Activated CD8-positive, alpha-beta memory T cell treated with anti-CD3 and anti-CD28 coated beads for 36 hours (primary cell): ENCODE results near the gene GRIN2C. TPM values are rescaled to one million over a fixed set of nuclear protein-coding genes. Genes with fewer than 3 reads are reported as not detected.

Source experiments
- CTCF ChIA-PET: fragments of 350-600 bp; sonication (Branson Sonifier 250); formaldehyde crosslinking; loops from one replicate; lab custom pipeline; 2021; ENCODE audit warnings: antibody characterized with exemption; lab: Charles Lee
- POLR2A ChIA-PET: fragments of 350-600 bp; sonication (Branson Sonifier 250); formaldehyde crosslinking; loops from one replicate; lab custom pipeline; 2021; ENCODE audit warnings: antibody characterized with exemption; lab: Charles Lee
- total RNA-seq, 2 experiments: library from RNA; stranded (reverse); gene quantifications; one replicate each; pipeline ENCODE4 v1.2.3, GENCODE V29; 2021

Gene GRIN2C
- total RNA-seq, 2 experiments from 2014 or later = not detected

GRCh38 chr17:74818291-74818938 lies 41.3 kb downstream of the GRIN2C start:
- ChIA-PET CTCF (interaction anchor here (1.6 kb wide), 1 partner anchor 27 kb away, joined by 5 read pairs; no protein-coding TSS in a partner anchor), POLR2A (interaction anchor here (0.6 kb wide), 1 partner anchor 35 kb away, joined by 3 read pairs; no protein-coding TSS in a partner anchor)

DNA sequence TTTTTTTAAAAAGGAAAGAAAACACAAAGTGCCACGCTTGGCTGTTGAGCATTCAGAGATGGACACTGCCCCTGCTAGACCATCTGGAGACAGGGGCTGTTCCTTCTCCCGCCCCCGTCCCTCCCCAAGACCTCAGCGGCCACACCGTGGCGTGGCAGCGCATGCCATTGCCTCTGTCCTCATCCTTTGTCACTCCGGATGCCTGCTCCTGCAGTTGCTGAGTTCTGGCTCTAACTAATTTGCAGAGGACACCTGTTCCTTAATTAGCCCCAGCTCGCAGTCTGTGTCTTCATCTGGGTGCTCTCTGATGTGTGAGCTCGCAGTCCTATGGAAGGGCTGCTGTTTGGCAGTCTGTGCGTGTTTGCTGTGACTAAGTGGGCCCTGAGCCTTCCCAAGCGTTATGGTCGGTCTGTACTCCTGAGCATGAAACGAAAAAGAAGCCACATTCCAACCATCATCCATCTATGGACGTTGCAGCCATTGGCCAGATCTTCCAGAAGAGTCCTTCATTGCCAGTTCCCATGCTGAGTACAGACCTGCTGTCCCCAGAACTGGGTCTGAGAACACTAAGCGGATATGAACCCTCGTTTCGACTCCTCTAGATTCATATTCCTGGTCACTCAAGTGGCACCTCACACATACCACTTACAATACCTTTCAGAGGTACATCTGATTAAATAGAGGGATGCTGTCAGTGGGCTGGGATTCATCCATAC lies 42.6 kb downstream of the GRIN2C start:
- POLR2A ChIA-PET = no interaction called here
- CTCF ChIA-PET = interaction anchor here (1.6 kb wide), 1 partner anchor 10 kb away, joined by 5 read pairs; no protein-coding TSS in a partner anchor

DNA sequence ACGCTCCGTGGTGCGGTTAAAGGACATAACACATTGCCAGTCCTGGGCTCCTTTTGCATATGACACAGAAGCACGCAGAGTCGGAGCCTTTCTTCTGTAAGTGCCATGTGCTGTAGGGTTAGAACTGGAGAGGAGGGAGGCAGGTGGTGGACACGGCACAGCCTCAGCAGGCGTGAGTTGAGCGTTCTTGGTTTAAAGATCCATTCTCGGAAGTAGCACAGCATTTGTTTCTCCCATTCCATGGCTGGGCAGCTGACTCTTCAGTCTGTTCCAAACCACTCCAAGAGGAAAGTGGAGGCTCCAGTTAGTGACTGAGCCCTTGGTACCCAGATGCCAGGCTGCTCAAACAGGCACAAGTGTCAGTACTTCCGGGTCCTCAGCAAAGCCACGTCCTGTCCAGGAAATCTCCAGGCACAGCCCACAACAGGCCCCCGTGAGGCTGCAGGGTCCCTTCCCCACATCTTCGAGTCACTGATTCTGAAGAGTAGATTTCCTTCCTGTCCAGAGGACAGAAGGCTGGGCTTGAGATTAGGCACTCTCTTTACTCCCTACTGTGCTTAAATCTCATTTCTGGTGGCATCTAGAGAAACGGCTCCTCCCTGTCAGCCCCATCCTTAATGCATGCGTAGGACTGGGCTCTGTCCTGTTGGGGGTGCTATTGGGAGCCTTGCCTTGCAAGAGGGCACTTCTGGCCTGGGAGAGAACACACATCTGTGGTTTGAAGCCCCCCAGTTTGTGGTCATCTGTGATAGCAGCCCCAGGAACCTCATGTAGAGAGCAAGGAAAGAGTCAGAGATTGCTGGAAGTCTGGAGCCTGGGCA lies 43.9 kb downstream of the GRIN2C start:
- ChIA-PET CTCF (interaction anchor here (1.6 kb wide), 1 partner anchor 9 kb away, joined by 5 read pairs; no protein-coding TSS in a partner anchor), POLR2A (no interaction called here)

- ChIA-PET POLR2A (no interaction called here), CTCF (interaction anchor here (0.6 kb wide), 1 partner anchor 1387 kb away, joined by 3 read pairs; no protein-coding TSS in a partner anchor)
Observed at GRCh38 chr17:74815067-74815466, 44.6 kb downstream of the GRIN2C start.

GRCh38 chr17:74814453-74814852 lies 45.2 kb downstream of the GRIN2C start:
- CTCF ChIA-PET = interaction anchor here (0.6 kb wide), 1 partner anchor 1387 kb away, joined by 3 read pairs; no protein-coding TSS in a partner anchor
- POLR2A ChIA-PET = no interaction called here

GRCh38 chr17:74812109-74813009 lies 47.3 kb downstream of the GRIN2C start:
- POLR2A ChIA-PET = no interaction called here

DNA sequence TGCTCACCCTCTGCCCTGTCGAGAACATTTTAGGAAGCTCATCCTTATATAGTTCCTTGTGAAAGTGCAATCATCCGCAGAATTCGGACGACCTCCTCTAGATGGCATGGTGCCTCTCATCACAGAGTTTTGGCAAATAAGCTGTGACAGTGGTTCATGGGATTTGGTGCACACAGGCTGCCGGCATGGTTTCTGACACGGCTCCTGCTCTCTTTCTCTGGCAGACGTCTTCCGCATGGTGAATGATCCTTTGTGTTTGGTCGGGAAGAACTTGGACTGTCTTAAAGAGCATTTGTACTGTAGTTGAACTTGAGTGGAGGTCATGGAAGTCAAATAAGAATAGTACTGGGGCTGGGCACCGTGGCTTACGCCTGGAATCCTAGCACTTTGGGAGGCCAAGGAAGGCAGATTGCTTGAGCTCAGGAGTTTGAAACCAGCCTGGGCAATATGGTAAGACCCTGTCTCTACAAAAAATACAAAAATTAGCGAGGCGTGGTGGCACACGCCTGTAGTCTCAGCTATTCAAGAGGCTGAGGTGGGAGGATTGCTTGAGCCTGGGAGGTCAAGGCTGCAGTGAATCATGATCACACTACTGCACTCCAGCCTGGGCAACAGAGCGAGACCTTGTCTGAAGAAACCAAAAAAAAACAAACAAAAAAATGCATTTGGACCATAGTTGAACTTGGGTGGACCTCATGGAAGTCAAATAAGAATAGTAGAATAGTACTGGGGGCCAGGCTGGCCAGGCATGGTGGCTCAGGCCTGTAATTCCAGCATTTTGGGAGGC lies 48.8 kb downstream of the GRIN2C start:
- POLR2A ChIA-PET = no interaction called here
- CTCF ChIA-PET = no interaction called here

More at GRCh38 chr17:74812109-74813009, 47.3 kb downstream of the GRIN2C start:
- CTCF ChIA-PET = interaction anchor here (0.6 kb wide), 1 partner anchor 23 kb away, joined by 6 read pairs; no protein-coding TSS in a partner anchor

DNA sequence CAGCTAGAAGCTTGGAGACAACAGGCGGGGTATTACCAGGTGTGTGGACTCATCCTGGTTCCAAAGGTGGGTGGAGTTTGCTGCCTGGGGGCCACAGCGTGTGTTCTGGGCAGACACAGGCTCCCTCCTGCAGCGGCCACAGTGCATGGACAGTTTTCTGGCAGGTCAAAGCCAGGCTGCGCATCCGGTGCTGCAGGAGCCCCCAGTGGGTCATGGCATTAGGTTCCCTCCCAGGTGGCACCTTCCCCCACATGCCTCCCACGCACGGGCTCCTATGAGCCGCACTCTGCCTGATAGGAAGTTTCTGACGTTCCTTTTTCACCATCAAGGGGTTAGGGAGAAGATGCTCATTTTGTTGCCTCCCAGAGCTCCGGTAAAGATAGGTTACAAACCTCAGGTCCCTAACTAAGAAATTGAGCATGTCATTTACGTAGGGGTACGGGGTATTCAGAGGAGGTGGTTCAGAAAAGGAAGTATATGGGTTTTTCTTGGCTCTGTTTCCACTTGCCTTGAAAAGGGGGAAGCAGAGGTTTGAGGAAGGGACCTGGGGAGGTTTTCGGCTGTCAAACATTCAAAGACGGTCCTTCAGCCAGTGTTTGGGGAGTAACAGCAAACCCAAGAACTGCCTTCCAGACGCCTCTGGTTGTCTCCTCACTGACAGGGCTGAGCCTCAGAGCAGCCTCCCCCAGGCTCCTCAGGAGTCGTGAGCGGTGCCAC lies 50.8 kb downstream of the GRIN2C start:
- CTCF ChIA-PET = interaction anchor here (0.6 to 1.0 kb wide), 2 partner anchors 17 to 489 kb away, joined by 3 to 5 read pairs; no protein-coding TSS in a partner anchor
- POLR2A ChIA-PET = no interaction called here

DNA sequence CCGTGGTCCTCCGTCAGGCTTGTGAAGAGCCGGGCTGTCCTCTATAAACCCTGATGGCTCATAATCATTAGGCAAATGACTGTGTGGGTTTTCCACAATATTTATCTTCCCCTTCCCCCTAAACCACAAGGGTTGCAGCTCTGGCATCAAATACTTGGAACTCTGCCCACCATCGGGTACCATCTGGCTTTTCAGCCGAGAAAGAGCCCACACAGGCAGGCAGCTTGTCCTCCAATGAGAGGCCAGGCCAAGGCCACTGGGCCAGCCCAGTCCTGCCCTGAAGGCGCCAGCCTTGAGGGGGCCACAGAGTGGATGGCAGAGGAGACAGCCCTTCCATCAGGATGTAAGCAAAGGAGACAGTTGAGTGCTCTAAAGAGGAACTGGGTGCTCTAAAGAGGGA lies 51.8 kb downstream of the GRIN2C start:
- ChIA-PET CTCF (interaction anchor here (1.0 kb wide), 1 partner anchor 16 kb away, joined by 5 read pairs; no protein-coding TSS in a partner anchor), POLR2A (no interaction called here)

- ChIA-PET POLR2A (no interaction called here), CTCF (interaction anchor here (1.5 kb wide), 1 partner anchor 9 kb away, joined by 5 read pairs; no protein-coding TSS in a partner anchor)
Observed at GRCh38 chr17:74807441-74807840, 52.2 kb downstream of the GRIN2C start.

- POLR2A ChIA-PET = no interaction called here
- CTCF ChIA-PET = interaction anchor here (1.2 to 1.5 kb wide), 3 partner anchors 11 to 155 kb away, joined by 3 to 5 read pairs (median 3); no protein-coding TSS in a partner anchor
Observed at GRCh38 chr17:74806334-74806733, 53.4 kb downstream of the GRIN2C start.

DNA sequence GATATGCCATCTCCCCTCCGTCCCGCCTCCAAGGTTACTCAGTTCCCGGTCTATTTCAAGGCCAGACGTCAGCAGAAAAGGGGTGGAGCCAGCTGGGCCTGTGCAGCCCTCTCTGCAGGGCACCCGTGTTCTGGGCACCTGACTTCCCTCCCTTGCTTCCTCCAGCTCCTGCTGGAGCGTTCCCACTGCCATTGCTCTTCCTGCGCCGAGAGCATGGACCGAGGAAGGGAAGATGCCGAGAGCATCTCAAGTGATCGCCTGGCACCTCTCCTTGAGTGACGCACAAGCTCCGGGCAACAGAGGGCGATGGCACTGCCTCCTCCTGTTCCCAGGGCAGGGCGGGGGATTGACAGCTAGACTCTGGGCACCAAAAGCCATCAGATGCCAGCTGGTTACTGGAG lies 54.1 kb downstream of the GRIN2C start:
- POLR2A ChIA-PET = no interaction called here
- CTCF ChIA-PET = interaction anchor here (0.7 to 1.5 kb wide), 3 partner anchors 14 to 154 kb away, joined by 3 to 4 read pairs (median 3); no protein-coding TSS in a partner anchor

DNA sequence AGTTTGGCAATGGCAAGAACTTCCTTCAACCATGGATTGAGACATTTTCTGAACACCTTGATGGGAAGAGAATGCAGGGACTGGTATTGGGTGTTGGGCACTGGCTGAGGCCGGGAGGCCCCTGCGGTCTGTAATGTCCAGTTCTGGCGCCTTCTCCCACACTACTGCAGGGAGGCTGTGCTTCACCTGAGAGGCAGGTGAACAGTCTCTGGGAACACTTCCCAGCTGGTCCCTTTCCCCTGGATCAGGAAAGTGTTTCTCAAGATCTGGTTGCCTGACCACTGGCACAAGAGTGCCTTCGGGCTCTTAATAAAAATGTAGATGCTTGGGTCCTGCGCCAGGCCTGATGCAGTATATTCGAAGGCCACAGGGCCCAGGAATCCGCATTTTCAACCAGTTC lies 55.0 kb downstream of the GRIN2C start:
- POLR2A ChIA-PET = no interaction called here
- CTCF ChIA-PET = interaction anchor here (0.7 to 1.0 kb wide), 2 partner anchors 13 to 14 kb away, joined by 4 to 5 read pairs; no protein-coding TSS in a partner anchor

DNA sequence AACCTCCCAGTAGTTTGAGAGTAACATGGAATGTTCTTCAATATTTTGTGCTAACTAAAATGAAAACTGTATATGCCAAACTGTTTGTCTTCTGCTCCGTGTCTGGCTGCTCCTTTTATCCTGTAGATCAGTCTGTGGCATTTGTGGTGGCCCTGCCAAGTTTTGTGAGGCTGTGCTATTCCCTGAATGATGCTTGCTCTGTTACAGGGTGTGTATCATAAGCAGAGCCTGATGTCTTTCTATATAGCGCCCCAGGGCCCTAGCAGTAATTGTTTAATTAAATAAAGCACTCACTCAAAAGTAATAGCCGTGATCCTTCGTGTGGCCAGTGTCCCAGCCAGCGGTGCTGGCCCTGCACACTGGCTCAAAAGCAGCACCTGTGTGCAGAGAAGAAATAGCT lies 55.7 kb downstream of the GRIN2C start:
- ChIA-PET POLR2A (no interaction called here), CTCF (interaction anchor here (1.0 kb wide), 1 partner anchor 13 kb away, joined by 5 read pairs; no protein-coding TSS in a partner anchor)

DNA sequence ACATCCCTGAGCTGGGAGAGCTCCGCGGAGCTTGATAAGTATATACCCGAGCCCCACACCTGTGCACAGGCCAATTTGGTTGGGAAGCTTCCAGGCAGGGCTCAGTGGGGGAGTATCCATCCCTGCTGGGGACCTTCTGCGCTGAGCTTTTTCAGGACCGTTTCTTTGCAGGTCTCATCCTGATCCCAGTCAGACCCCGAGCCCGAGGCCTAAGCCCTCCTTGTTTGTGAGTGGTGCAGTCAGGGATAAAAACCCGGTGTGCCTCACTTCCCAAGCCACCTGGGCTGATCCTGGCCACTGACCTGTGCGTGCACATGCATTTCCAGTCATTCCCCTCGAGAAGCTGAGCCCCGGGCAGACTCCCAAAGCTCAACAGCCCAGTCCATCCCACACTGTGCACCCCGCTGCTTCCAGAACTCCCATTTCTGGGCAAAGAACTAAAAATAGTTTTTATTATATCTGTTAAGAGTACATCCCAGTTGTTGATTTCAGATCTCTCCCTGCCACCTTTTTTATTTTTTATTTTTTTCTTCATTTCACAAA lies 56.2 kb downstream of the GRIN2C start:
- ChIA-PET POLR2A (no interaction called here), CTCF (no interaction called here)

- ChIA-PET CTCF (interaction anchor here (0.6 kb wide), 1 partner anchor 10 kb away, joined by 3 read pairs; no protein-coding TSS in a partner anchor), POLR2A (no interaction called here)
Observed at GRCh38 chr17:74801896-74802295, 57.8 kb downstream of the GRIN2C start.
